ENCODE measurements around the gene RAD23B. TPM values are rescaled to one million over a fixed set of nuclear protein-coding genes. Genes with fewer than 3 reads are reported as not detected.

Gene RAD23B
- total RNA-seq, 2 donors from 2014 or later: 58.3 to 85.6 TPM

DNA sequence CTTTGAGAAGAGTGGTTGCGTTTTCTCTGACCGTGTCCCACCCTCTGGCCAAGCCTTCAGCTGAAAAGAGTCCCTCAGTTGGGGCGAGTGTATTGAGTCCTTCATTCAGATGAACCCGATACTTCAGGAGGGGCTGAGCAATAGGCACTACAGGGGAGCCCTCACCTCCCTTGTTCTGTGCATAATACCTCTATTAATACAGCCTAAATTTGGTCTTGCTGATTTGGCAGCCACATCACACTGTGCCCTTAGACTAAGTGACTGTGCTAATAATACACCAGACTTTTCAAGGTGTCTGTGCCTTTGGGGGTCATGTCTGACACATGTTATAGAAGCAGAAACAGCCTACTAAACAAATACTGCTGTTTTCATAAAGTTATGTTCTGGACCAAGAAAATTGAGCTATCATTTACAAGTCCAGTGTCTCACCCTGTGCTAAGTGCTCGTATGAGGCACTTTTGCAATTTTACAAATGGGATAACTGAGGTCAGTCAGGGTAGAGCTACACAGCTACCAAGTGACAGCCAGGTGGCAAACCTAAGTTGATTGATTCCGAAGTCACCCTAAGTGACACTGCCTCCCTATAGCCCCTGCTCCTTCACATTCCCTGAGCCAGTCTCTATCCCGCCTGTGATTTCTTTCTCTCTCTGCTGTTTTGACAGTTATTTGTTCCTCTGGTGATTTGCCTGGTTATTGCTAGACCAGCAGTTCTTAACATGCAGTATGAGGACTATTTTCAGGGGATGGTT is 56.0 kb downstream of the RAD23B start:
- no peaks in the 10 kb centered on the region for H3K9me3 ChIP-seq
- TF ChIP-seq, protein P1, sequence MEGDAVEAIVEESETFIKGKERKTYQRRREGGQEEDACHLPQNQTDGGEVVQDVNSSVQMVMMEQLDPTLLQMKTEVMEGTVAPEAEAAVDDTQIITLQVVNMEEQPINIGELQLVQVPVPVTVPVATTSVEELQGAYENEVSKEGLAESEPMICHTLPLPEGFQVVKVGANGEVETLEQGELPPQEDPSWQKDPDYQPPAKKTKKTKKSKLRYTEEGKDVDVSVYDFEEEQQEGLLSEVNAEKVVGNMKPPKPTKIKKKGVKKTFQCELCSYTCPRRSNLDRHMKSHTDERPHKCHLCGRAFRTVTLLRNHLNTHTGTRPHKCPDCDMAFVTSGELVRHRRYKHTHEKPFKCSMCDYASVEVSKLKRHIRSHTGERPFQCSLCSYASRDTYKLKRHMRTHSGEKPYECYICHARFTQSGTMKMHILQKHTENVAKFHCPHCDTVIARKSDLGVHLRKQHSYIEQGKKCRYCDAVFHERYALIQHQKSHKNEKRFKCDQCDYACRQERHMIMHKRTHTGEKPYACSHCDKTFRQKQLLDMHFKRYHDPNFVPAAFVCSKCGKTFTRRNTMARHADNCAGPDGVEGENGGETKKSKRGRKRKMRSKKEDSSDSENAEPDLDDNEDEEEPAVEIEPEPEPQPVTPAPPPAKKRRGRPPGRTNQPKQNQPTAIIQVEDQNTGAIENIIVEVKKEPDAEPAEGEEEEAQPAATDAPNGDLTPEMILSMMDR (IDR thresholded peaks at IDR 0.05): no peak
- no peak overlapping the region for H3K27ac ChIP-seq
- peaks cover 0 to 26% of the 10 kb centered on the region in 2 donors for H3K4me1 ChIP-seq
- H3K36me3 ChIP-seq: peaks cover 8% of the 10 kb centered on the region
- no peak overlapping the region for H3K4me3 ChIP-seq
- H3K27me3 ChIP-seq: no peaks in the 10 kb centered on the region
- DNase-seq (ENCODE audit: low spot score): no peak

DNA sequence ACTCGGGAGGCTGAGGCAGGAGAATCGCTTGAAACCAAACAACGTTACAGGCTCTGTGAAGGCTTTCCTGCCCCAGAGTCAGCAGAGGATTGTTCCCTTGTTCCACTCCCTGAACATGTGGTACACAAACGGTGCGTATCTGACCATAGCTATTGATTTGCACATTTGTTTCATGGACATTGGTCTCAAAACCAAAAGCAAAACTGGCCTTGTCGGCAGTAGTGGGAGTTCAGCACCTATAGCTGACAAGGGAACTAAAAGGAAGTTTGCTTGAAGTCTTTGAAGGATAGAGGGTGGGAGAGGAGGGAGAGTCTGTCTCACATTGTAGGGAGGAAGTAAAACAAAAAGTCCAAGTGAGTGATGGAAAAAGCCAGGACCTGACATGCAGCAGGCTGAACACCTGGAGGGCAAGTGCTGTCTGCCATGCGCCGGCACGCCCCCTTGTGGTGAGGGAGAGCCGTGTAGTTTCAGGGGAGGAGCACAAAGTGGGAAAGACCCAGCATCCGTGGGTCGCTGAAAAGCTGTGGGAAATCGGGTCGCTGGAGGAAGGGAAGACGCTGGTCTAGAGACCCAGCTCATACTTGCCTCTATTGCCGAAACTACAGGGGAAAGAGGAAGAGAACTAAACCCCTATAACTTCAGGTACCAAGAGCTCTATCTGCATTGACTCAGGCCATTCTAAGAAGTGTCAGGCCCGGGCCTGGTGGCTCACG is 58.0 kb downstream of the RAD23B start:
- Histone ChIP-seq H3K36me3 (no peaks in the 10 kb centered on the region), H3K27me3 (no peaks in the 10 kb centered on the region), H3K9me3 (no peaks in the 10 kb centered on the region), H3K4me3 (no peak overlapping the region), H3K27ac (no peak overlapping the region), H3K4me1 (peaks cover 0 to 26% of the 10 kb centered on the region in 2 donors)
- DNase-seq (ENCODE audit: low spot score): peak; percentile 74
- TF ChIP-seq, protein P1 (IDR thresholded peaks at IDR 0.05): peak; percentile 58 to 89

DNA sequence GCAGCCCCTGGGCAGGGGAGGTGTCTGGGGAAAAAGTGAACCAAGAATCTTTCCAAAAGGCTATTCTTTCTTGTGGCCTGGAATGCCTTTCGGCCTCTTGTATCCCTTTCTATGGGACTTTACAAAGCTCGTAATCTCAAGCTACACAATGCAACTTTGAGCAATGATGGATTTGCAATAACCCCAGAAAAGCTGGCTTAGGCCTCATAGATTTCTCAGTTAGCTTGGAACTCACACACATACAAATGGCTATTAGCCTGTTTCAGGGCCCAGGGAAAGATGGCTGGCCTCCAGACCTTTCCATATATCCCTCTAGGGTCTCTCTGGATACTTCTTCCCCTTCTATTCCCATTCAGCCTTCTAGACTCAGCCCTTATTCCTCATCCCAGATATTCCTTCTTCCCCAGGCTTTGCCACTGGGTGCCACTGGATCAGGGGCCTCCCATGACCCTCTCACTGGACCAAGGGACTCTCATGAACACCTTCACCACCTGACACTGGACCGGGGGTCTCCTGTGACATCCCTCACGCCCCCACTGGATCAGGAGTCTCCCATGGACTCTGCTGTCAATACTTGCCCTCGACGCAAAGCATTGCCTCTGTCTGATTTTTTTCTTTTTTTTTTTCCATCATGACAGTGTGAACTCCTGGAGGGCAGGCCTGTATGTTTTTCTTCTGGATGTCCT is 59.5 kb downstream of the RAD23B start:
- H3K9me3 ChIP-seq: no peaks in the 10 kb centered on the region

DNA sequence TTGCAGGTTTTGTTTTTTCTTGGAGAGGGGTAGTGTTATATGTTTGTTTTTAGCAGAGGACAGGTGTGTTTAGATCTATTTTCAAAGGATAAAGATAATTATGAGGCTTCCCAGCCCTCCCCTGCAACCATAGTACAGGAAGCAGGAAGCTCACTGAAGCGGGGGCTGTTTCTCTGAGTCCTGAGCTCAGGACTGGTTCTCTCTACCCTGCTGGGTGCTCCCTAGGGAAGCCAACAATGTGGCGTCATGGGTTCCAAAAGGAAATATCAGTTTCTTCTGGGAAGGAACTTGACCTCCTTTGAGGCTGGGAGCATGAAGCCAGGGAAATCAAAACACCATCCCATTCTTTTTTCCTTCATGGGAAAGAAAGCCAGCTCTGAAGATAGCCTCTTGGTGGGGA is 62.2 kb downstream of the RAD23B start:
- no peak overlapping the region for H3K27ac ChIP-seq
- H3K4me3 ChIP-seq: no peak overlapping the region
- no peaks in the 10 kb centered on the region for H3K9me3 ChIP-seq
- H3K4me1 ChIP-seq: no peaks in the 10 kb centered on the region
- no peaks in the 10 kb centered on the region for H3K36me3 ChIP-seq
- peak; percentile 55 for DNase-seq (ENCODE audit: low spot score)
- H3K27me3 ChIP-seq: no peaks in the 10 kb centered on the region
- TF ChIP-seq, protein P1 (IDR thresholded peaks at IDR 0.05): no peak

More for the DNA sequence above, 59.5 kb downstream of the RAD23B start:
- DNase-seq (ENCODE audit: low spot score): no peak
- Histone ChIP-seq H3K4me3 (no peak overlapping the region), H3K27me3 (no peaks in the 10 kb centered on the region), H3K36me3 (no peaks in the 10 kb centered on the region), H3K27ac (no peak overlapping the region), H3K4me1 (peaks cover 0 to 17% of the 10 kb centered on the region in 2 donors)
- TF ChIP-seq, protein P1 (IDR thresholded peaks at IDR 0.05): no peak

DNA sequence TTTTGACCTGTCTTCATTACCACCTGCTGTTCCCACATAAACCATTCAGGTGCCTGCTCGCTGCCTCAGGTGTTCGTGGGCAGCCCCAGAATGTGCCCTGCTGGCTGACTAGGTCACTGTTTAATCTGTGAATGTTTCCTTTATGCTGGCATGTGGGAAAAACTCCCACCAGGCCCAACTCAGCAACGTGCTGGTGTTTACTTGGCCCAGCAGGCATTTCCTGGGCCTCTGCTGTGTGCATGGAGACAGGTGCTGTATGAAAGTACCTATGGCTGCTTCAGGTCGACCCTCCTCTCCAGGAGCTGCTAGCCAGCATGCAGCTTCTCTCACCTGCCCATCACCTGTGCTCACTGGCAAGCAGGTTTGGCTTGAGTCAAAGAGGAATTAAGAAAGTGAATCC is 65.8 kb downstream of the RAD23B start:
- Histone ChIP-seq H3K27me3 (no peaks in the 10 kb centered on the region), H3K4me1 (no peaks in the 10 kb centered on the region), H3K27ac (no peak overlapping the region), H3K9me3 (peaks cover 0 to 8% of the 10 kb centered on the region in 2 donors), H3K36me3 (no peaks in the 10 kb centered on the region), H3K4me3 (no peak overlapping the region)
- TF ChIP-seq, protein P1 (IDR thresholded peaks at IDR 0.05): no peak
- DNase-seq (ENCODE audit: low spot score): peak; percentile 42

Data from right atrium auricular region (tissue), 2 donors.